ENCODE results near the gene RPL21.

DNA sequence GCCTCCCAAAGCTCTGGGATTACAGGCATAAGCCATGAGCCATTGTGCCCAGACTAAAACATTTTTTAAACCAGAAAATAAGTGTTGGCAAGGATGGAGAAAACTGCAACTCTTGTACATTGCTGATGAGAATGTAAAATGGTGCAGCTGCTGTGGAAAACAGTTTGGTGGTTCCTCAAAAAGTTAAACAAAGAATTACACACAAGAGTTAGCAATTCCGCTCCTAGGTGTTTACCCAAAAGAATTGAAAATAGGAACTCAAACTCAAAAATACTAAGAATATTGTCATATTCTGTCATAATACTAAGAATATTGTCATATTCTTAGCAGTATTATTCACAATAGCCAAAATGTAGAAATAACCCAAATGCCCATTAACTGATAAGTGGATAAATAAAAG is 40.1 kb upstream of the RPL21 start:
- TF ChIP-seq, protein P1, sequence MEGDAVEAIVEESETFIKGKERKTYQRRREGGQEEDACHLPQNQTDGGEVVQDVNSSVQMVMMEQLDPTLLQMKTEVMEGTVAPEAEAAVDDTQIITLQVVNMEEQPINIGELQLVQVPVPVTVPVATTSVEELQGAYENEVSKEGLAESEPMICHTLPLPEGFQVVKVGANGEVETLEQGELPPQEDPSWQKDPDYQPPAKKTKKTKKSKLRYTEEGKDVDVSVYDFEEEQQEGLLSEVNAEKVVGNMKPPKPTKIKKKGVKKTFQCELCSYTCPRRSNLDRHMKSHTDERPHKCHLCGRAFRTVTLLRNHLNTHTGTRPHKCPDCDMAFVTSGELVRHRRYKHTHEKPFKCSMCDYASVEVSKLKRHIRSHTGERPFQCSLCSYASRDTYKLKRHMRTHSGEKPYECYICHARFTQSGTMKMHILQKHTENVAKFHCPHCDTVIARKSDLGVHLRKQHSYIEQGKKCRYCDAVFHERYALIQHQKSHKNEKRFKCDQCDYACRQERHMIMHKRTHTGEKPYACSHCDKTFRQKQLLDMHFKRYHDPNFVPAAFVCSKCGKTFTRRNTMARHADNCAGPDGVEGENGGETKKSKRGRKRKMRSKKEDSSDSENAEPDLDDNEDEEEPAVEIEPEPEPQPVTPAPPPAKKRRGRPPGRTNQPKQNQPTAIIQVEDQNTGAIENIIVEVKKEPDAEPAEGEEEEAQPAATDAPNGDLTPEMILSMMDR (optimal IDR thresholded peaks at IDR 0.05 in 1 of 3, IDR thresholded peaks at IDR 0.05 in 1 of 3, conservative IDR thresholded peaks at IDR 0.05 in 1 of 3; ENCODE audit: extremely low read depth in 1 of 3, insufficient read depth in 2 of 3, low read length in 3 of 3): no peak
- no peak for TF ChIP-seq EZH2 (IDR thresholded peaks at IDR 0.05; ENCODE audit: low read length)
